Neural cell (in vitro differentiated cells): ENCODE measurements around the gene KRTAP5-9. TPM values are rescaled to one million over a fixed set of nuclear protein-coding genes. Genes with fewer than 3 reads are reported as not detected.

ENCODE experiments used
- H2AFZ ChIP-seq: fragments of 200-600, 300-800 bp; sonication (generic), shearing (Covaris generic); 2 replicates; pipeline ENCODE4 v1.6.0; 2014; ENCODE audit warnings: low read depth, mild to moderate bottlenecking, antibody characterized with exemption, low read length, moderate library complexity
- H3F3A ChIP-seq: fragments of 200-600 bp; shearing (Covaris generic); 2 replicates; pipeline ENCODE4 v1.6.1; 2016; ENCODE audit warnings: mild to moderate bottlenecking, moderate library complexity, mixed read lengths, antibody characterized with exemption, low read length; ENCODE audit not compliant: insufficient read depth, poor library complexity, severe bottlenecking
- H3K27ac ChIP-seq: fragments of 200-600, 300-800 bp; sonication (generic), shearing (Covaris generic); 2 replicates; pipeline ENCODE4 v1.5.1; 2014; ENCODE audit warnings: mild to moderate bottlenecking, low read length, moderate library complexity
- H3K27me3 ChIP-seq: fragments of 300-800, 200-600 bp; sonication (generic), shearing (Covaris generic); 2 replicates; pipeline ENCODE4 v1.6.0; 2014; ENCODE audit warnings: mild to moderate bottlenecking, low read depth, low read length, moderate library complexity; ENCODE audit not compliant: insufficient read depth
- H3K36me3 ChIP-seq: fragments of 300-800, 200-600 bp; sonication (generic), shearing (Covaris generic); 2 replicates; pipeline ENCODE4 v1.5.1; 2014; ENCODE audit warnings: mild to moderate bottlenecking, antibody characterized with exemption, low read length, moderate library complexity; ENCODE audit not compliant: insufficient read depth
- H3K4me2 ChIP-seq: fragments of 300-800, 200-600 bp; sonication (generic), shearing (Covaris generic); 2 replicates; pipeline ENCODE4 v1.6.0; 2014; ENCODE audit warnings: mild to moderate bottlenecking, low read length
- H3K4me3 ChIP-seq: fragments of 300-800, 200-600 bp; sonication (generic), shearing (Covaris generic); 2 replicates; pipeline ENCODE4 v1.5.1; 2014; ENCODE audit warnings: mild to moderate bottlenecking, low read length, moderate library complexity
- H3K79me2 ChIP-seq: fragments of 200-600 bp; shearing (Covaris generic); replicated peaks from 2 replicates; pipeline ENCODE4 v1.6.0; 2014; ENCODE audit warnings: mild to moderate bottlenecking, low read length, moderate library complexity; ENCODE audit not compliant: insufficient read depth
- H3K9ac ChIP-seq: fragments of 300-800, 200-600 bp; sonication (generic), shearing (Covaris generic); 2 replicates; pipeline ENCODE4 v1.6.1; 2016; ENCODE audit warnings: mild to moderate bottlenecking, low read length, mixed read lengths
- H3K9me2 ChIP-seq: fragments of 200-600 bp; shearing (Covaris generic); 2 replicates; pipeline ENCODE4 v1.6.1; 2016; ENCODE audit warnings: mild to moderate bottlenecking, low read length, mixed read lengths; ENCODE audit not compliant: insufficient read depth
- H3K9me3 ChIP-seq: fragments of 200-600, 300-800 bp; sonication (generic), shearing (Covaris generic); 2 replicates; pipeline ENCODE4 v1.6.1; 2016; ENCODE audit warnings: mild to moderate bottlenecking, mixed run types, low read length, moderate library complexity, mixed read lengths
- H4K20me1 ChIP-seq: fragments of 200-600 bp; shearing (Covaris generic); 2 replicates; pipeline ENCODE4 v1.6.1; 2016; ENCODE audit warnings: mild to moderate bottlenecking, mixed run types; ENCODE audit not compliant: insufficient read depth
- CTCF ChIP-seq: fragments of 450-650 bp; IDR thresholded peaks from 2 replicates; pipeline ENCODE4 v1.5.1; 2014; ENCODE audit warnings: antibody characterized with exemption, mild to moderate bottlenecking, moderate library complexity; ENCODE audit not compliant: poor library complexity, severe bottlenecking
- EP300 ChIP-seq: fragments of 450-650 bp; conservative IDR thresholded peaks from 2 replicates; pipeline ENCODE4 v1.6.1; 2014; ENCODE audit warnings: antibody characterized with exemption, mild to moderate bottlenecking, moderate library complexity; ENCODE audit not compliant: poor library complexity, severe bottlenecking
- EZH2 ChIP-seq: fragments of 200-600, 300-800 bp; shearing (Covaris generic), sonication (generic); IDR thresholded peaks from 2 replicates; pipeline ENCODE4 v1.6.1; 2014; ENCODE audit warnings: antibody characterized with exemption, low read length, borderline replicate concordance, mild to moderate bottlenecking; ENCODE audit not compliant: insufficient read depth, poor library complexity, severe bottlenecking
- MXI1 ChIP-seq: fragments of 450-650 bp; conservative IDR thresholded peaks from 2 replicates; pipeline ENCODE4 v1.6.1; 2014; ENCODE audit warnings: antibody characterized with exemption, mild to moderate bottlenecking; ENCODE audit not compliant: poor library complexity, severe bottlenecking
- POLR2AphosphoS5 ChIP-seq: IDR thresholded peaks from 2 replicates; pipeline ENCODE4 v1.6.1; 2012
- RAD21 ChIP-seq: fragments of 450-650 bp; conservative IDR thresholded peaks from 2 replicates; pipeline ENCODE4 v1.6.1; 2014; ENCODE audit warnings: antibody characterized with exemption, mild to moderate bottlenecking, moderate library complexity
- SMC3 ChIP-seq: fragments of 450-650 bp; conservative IDR thresholded peaks from 2 replicates; pipeline ENCODE4 v1.6.1; 2014; ENCODE audit warnings: antibody characterized with exemption, mild to moderate bottlenecking, moderate library complexity; ENCODE audit not compliant: poor library complexity
- TAF1 ChIP-seq: IDR thresholded peaks from 2 replicates; pipeline ENCODE4 v1.6.1; 2012; ENCODE audit warnings: low read depth
- polyA plus RNA-seq: library from polyadenylated mRNA; depleted of rRNA; stranded (reverse); fragments of >200 nt; gene quantifications from 2 replicates; pipeline ENCODE4 v1.2.3, GENCODE V29; 2014
- TF ChIP-seq, protein P1 (sequence below): IDR thresholded peaks from 2 replicates; pipeline ENCODE4 v1.6.1; 2012; ENCODE audit warnings: borderline replicate concordance

KRTAP5-9 gene
- polyA plus RNA-seq, 1 donor from 2014 or later, result not detected

DNA sequence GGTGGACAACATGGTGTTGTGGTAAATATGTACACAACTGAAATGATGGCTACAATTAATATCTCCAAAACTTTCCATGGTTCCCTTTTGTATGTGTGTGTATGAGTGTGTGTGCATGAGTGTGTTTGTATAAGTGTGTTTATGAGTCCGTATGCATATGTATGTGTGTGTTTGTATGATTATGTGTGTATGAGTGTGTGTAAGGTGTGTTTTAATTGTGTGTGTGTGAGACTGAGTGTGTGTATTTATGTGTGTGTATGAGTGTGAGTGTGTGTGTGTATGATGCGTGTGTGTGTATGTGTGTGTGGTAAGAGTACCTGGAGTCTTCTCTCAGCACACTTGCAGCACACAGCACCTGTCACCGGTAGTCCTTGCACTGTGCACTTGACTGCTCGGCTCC is 7.8 kb downstream of the KRTAP5-9 start:
- H3K36me3 ChIP-seq, result no peaks in the 10 kb centered on the region
- no peak overlapping the region for H3K27ac ChIP-seq
- no peak overlapping the region for H3K9ac ChIP-seq
- H3K9me3 ChIP-seq, result no peaks in the 10 kb centered on the region
- H3K9me2 ChIP-seq, result no peaks in the 10 kb centered on the region
- no peak for TF ChIP-seq TAF1
- TF ChIP-seq EZH2, result no peak
- TF ChIP-seq, protein P1, sequence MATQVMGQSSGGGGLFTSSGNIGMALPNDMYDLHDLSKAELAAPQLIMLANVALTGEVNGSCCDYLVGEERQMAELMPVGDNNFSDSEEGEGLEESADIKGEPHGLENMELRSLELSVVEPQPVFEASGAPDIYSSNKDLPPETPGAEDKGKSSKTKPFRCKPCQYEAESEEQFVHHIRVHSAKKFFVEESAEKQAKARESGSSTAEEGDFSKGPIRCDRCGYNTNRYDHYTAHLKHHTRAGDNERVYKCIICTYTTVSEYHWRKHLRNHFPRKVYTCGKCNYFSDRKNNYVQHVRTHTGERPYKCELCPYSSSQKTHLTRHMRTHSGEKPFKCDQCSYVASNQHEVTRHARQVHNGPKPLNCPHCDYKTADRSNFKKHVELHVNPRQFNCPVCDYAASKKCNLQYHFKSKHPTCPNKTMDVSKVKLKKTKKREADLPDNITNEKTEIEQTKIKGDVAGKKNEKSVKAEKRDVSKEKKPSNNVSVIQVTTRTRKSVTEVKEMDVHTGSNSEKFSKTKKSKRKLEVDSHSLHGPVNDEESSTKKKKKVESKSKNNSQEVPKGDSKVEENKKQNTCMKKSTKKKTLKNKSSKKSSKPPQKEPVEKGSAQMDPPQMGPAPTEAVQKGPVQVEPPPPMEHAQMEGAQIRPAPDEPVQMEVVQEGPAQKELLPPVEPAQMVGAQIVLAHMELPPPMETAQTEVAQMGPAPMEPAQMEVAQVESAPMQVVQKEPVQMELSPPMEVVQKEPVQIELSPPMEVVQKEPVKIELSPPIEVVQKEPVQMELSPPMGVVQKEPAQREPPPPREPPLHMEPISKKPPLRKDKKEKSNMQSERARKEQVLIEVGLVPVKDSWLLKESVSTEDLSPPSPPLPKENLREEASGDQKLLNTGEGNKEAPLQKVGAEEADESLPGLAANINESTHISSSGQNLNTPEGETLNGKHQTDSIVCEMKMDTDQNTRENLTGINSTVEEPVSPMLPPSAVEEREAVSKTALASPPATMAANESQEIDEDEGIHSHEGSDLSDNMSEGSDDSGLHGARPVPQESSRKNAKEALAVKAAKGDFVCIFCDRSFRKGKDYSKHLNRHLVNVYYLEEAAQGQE, result no peak
- no peak for TF ChIP-seq MXI1
- TF ChIP-seq POLR2AphosphoS5, result no peak
- no peak for TF ChIP-seq SMC3
- no peak for TF ChIP-seq RAD21
- no peak for TF ChIP-seq CTCF
- H3K79me2 ChIP-seq, result no peaks in the 10 kb centered on the region
- no peaks in the 10 kb centered on the region for H4K20me1 ChIP-seq
- no peaks in the 10 kb centered on the region for H3K27me3 ChIP-seq
- H3F3A ChIP-seq, result no peaks in the 10 kb centered on the region
- no peak overlapping the region for H3K4me3 ChIP-seq
- H3K4me2 ChIP-seq, result no peak overlapping the region
- H2AFZ ChIP-seq, result no peak overlapping the region

DNA sequence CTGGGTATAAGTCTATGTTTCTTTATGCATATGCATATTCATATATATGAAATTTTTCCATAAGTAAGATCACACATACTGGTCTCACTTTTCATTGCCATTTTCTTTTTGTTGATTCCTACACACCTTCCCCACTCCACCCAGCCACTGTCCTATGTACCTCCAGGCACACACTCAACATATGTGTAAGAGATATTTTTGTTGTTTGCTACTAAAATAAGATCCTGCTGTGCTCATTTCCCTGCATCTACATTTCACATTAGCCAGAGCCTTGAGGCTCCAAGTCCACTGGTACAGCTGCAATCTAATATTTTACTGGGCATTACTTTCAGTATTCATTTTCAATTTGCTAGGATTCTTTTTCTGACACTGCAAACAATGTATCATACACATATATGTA is 9.0 kb downstream of the KRTAP5-9 start:
- Histone ChIP-seq H2AFZ (no peak overlapping the region), H3K79me2 (no peaks in the 10 kb centered on the region), H3K36me3 (no peaks in the 10 kb centered on the region), H3F3A (no peaks in the 10 kb centered on the region), H4K20me1 (no peaks in the 10 kb centered on the region), H3K4me3 (no peak overlapping the region), H3K27me3 (no peaks in the 10 kb centered on the region), H3K4me2 (no peak overlapping the region), H3K9me3 (no peaks in the 10 kb centered on the region), H3K27ac (no peak overlapping the region), H3K9ac (no peak overlapping the region), H3K9me2 (no peaks in the 10 kb centered on the region)
- TF ChIP-seq SMC3 (no peak), MXI1 (no peak), EZH2 (no peak), CTCF (no peak), TAF1 (no peak), EP300 (no peak), RAD21 (no peak), POLR2AphosphoS5 (no peak)
- TF ChIP-seq, protein P1, result no peak
